H9 (cell line): ENCODE results near the gene MED13L. TPM values are rescaled to one million over a fixed set of nuclear protein-coding genes. Genes with fewer than 3 reads are reported as not detected.

Experiments used
- DNase-seq: peaks from one replicate; pipeline ENCODE4 v3.0.0-alpha.2; 2017
- H2AFZ ChIP-seq: one replicate; pipeline ENCODE4 v1.6.1; 2013; ENCODE audit warnings: mild to moderate bottlenecking, low read length, control low read depth, moderate library complexity
- H2AK5ac ChIP-seq: 2 replicates; pipeline ENCODE4 v1.6.1; 2013; ENCODE audit warnings: low read length, control low read depth, mixed read lengths; ENCODE audit not compliant: insufficient read length
- H2BK120ac ChIP-seq: one replicate; pipeline ENCODE4 v1.6.1; 2013; ENCODE audit warnings: low read depth, mild to moderate bottlenecking, low read length, control low read depth, inconsistent platforms; ENCODE audit not compliant: poor library complexity, severe bottlenecking
- H2BK12ac ChIP-seq: 2 replicates; pipeline ENCODE4 v1.6.1; 2013; ENCODE audit warnings: low read length, control low read depth, mixed read lengths, low read depth; ENCODE audit not compliant: insufficient read length
- H2BK15ac ChIP-seq: 2 replicates; pipeline ENCODE4 v1.6.1; 2013; ENCODE audit warnings: low read depth, low read length, control low read depth
- H2BK20ac ChIP-seq: one replicate; pipeline ENCODE4 v1.6.1; 2013; ENCODE audit warnings: low read depth, mild to moderate bottlenecking, low read length, control low read depth, inconsistent platforms; ENCODE audit not compliant: poor library complexity, severe bottlenecking
- H2BK5ac ChIP-seq: 2 replicates; pipeline ENCODE4 v1.6.1; 2013; ENCODE audit warnings: low read length, control low read depth, mixed read lengths; ENCODE audit not compliant: insufficient read length
- H3K14ac ChIP-seq: 2 replicates; pipeline ENCODE4 v1.6.1; 2013; ENCODE audit warnings: low read length, control low read depth; ENCODE audit not compliant: insufficient read depth
- H3K18ac ChIP-seq: 2 replicates; pipeline ENCODE4 v1.6.1; 2013; ENCODE audit warnings: low read depth, mild to moderate bottlenecking, mixed read lengths, low read length, control low read depth; ENCODE audit not compliant: insufficient read length
- H3K23ac ChIP-seq: 2 replicates; pipeline ENCODE4 v1.6.1; 2013; ENCODE audit warnings: low read length, control low read depth, mixed read lengths, low read depth; ENCODE audit not compliant: insufficient read length
- H3K23me2 ChIP-seq: 2 replicates; pipeline ENCODE4 v1.6.1; 2013; ENCODE audit warnings: low read depth, mild to moderate bottlenecking, mixed read lengths, low read length, control low read depth; ENCODE audit not compliant: insufficient read length, poor library complexity, severe bottlenecking
- H3K27ac ChIP-seq: 2 replicates; pipeline ENCODE4 v1.5.1; 2013; ENCODE audit warnings: low read length, control low read depth, mixed read lengths, low read depth; ENCODE audit not compliant: insufficient read length
- H3K27me3 ChIP-seq: 2 replicates; pipeline ENCODE4 v1.6.1; 2013; ENCODE audit warnings: low read length, control low read depth, inconsistent platforms; ENCODE audit not compliant: insufficient read depth
- H3K4ac ChIP-seq: 2 replicates; pipeline ENCODE4 v1.6.1; 2013; ENCODE audit warnings: low read depth, mild to moderate bottlenecking, control low read depth, inconsistent platforms, low read length, moderate library complexity
- H3K4me1 ChIP-seq: 2 replicates; pipeline ENCODE4 v1.6.1; 2013; ENCODE audit warnings: low read length, control low read depth, inconsistent platforms; ENCODE audit not compliant: insufficient read depth
- H3K4me2 ChIP-seq: 2 replicates; pipeline ENCODE4 v1.6.1; 2013; ENCODE audit warnings: low read length, control low read depth, mixed read lengths; ENCODE audit not compliant: insufficient read length, insufficient read depth
- H3K56ac ChIP-seq: 2 replicates; pipeline ENCODE4 v1.6.1; 2013; ENCODE audit warnings: low read depth, mild to moderate bottlenecking, mixed read lengths, low read length, control low read depth; ENCODE audit not compliant: insufficient read length
- H3K79me1 ChIP-seq: 2 replicates; pipeline ENCODE4 v1.6.1; 2013; ENCODE audit warnings: low read depth, mild to moderate bottlenecking, moderate library complexity, low read length, control low read depth, inconsistent platforms; ENCODE audit not compliant: insufficient read depth, poor library complexity, severe bottlenecking
- H3K79me2 ChIP-seq: 2 replicates; pipeline ENCODE4 v1.6.1; 2013; ENCODE audit warnings: low read length, control low read depth, inconsistent platforms; ENCODE audit not compliant: insufficient read depth
- H3K9ac ChIP-seq: 2 replicates; pipeline ENCODE4 v1.6.1; 2013; ENCODE audit warnings: low read length, control low read depth, mixed read lengths; ENCODE audit not compliant: insufficient read length; ENCODE audit errors: extremely low read depth
- H3K9me3 ChIP-seq: one replicate; pipeline ENCODE4 v1.6.1; 2013; ENCODE audit warnings: low read depth, low read length, inconsistent platforms; ENCODE audit not compliant: control insufficient read depth
- H3T11ph ChIP-seq: one replicate; pipeline ENCODE4 v1.6.1; 2013; ENCODE audit warnings: mild to moderate bottlenecking, low read length, control low read depth, inconsistent platforms
- H4K20me1 ChIP-seq: one replicate; pipeline ENCODE4 v1.6.1; 2013; ENCODE audit not compliant: control insufficient read depth, insufficient read length, insufficient read depth
- H4K5ac ChIP-seq: 2 replicates; pipeline ENCODE4 v1.6.1; 2013; ENCODE audit warnings: low read depth, mild to moderate bottlenecking, mixed read lengths, low read length, control low read depth; ENCODE audit not compliant: insufficient read length
- H4K8ac ChIP-seq: replicated peaks from 2 replicates; pipeline ENCODE4 v1.6.1; 2013; ENCODE audit warnings: low read length, control low read depth, mixed read lengths, low read depth; ENCODE audit not compliant: insufficient read length
- H4K91ac ChIP-seq: 2 replicates; pipeline ENCODE4 v1.6.1; 2013; ENCODE audit warnings: low read depth, mild to moderate bottlenecking, moderate library complexity, mixed read lengths, low read length, control low read depth; ENCODE audit not compliant: insufficient read length
- H3K27ac Mint-ChIP-seq, 3 experiments: 2 replicates in 2 of 3; 3 replicates in 1 of 3; pipeline ENCODE4 v1.8.0; 2020 to 2021; ENCODE audit warnings: mixed read lengths in 3 of 3, mild to moderate bottlenecking in 1 of 3, moderate library complexity in 1 of 3
- H3K27me3 Mint-ChIP-seq: 2 replicates; pipeline ENCODE4 v1.8.0; 2021; ENCODE audit warnings: low read depth, mild to moderate bottlenecking, moderate library complexity, mixed read lengths
- H3K36me3 Mint-ChIP-seq, 3 experiments: 2 replicates in 2 of 3; 3 replicates in 1 of 3; pipeline ENCODE4 v1.8.0; 2020 to 2021; ENCODE audit warnings: low read depth in 3 of 3, mixed read lengths in 3 of 3; ENCODE audit not compliant: insufficient read depth in 1 of 3
- H3K4me1 Mint-ChIP-seq, 2 experiments: 2 replicates each; pipeline ENCODE4 v1.8.0; 2020; ENCODE audit warnings: mixed read lengths in 2 of 2
- H3K4me3 Mint-ChIP-seq, 2 experiments: 2 replicates in 1 of 2; 3 replicates in 1 of 2; pipeline ENCODE4 v1.8.0; 2020 to 2021; ENCODE audit warnings: mild to moderate bottlenecking in 2 of 2, mixed read lengths in 2 of 2, moderate library complexity in 1 of 2
- H3K9me3 Mint-ChIP-seq, 2 experiments: 2 replicates in 1 of 2; 3 replicates in 1 of 2; pipeline ENCODE4 v1.8.0; 2020; ENCODE audit warnings: mild to moderate bottlenecking in 2 of 2, mixed read lengths in 2 of 2, moderate library complexity in 1 of 2
- CTCF ChIP-seq: fragments of 200-600 bp; sonication (generic); conservative IDR thresholded peaks from 3 replicates; pipeline ENCODE4 v1.8.0; 2021; ENCODE audit warnings: antibody characterized with exemption, mild to moderate bottlenecking
- total RNA-seq: library from RNA; stranded (reverse); gene quantifications from 2 replicates; pipeline ENCODE4 v1.2.1, GENCODE V29; 2021

The MED13L gene
- total RNA-seq, 1 experiment from 2014 or later, result 52.4 TPM

DNA sequence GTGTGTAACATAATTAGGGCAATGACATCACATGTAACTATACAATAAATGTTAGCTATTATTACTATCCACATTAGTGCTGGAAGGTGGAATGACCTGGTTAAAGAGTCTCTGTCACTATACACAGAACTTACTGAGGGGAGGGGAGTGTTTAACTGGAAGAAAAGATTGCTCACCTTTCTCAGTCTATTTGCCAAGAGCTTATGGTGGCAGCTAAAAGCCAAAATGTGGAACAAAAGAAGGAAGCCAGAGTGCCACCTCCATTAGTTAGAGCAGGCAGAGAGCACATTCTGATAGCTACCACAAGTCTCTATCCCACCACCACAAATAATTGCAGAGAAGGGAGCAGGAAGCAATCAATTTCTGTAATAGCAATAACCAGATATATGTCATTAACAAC is 124.4 kb downstream of the MED13L start:
- H3K4me1 ChIP-seq, result peaks cover 3% of the 10 kb centered on the region
- no peak overlapping the region for H4K8ac ChIP-seq
- H4K20me1 ChIP-seq, result no peaks in the 10 kb centered on the region
- TF ChIP-seq CTCF, result no peak
- H4K91ac ChIP-seq, result no peak overlapping the region
- no peak overlapping the region for H3T11ph ChIP-seq
- H3K4ac ChIP-seq, result no peak overlapping the region
- H3K14ac ChIP-seq, result no peak overlapping the region
- H2BK12ac ChIP-seq, result no peak overlapping the region
- no peak overlapping the region for H3K18ac ChIP-seq
- H3K27ac ChIP-seq, result no peak overlapping the region
- no peak overlapping the region for H2BK120ac ChIP-seq
- no peak overlapping the region for H3K23ac ChIP-seq
- H4K5ac ChIP-seq, result no peak overlapping the region
- no peak overlapping the region for H2AFZ ChIP-seq
- H3K79me1 ChIP-seq, result no peaks in the 10 kb centered on the region
- H2BK20ac ChIP-seq, result no peak overlapping the region
- H2BK5ac ChIP-seq, result no peak overlapping the region
- no peaks in the 10 kb centered on the region for H3K23me2 ChIP-seq
- H3K36me3 Mint-ChIP-seq, result no peaks in the 10 kb centered on the region
- H3K9ac ChIP-seq, result no peak overlapping the region
- no peaks in the 10 kb centered on the region for H3K27me3 ChIP-seq
- H2AK5ac ChIP-seq, result no peak overlapping the region
- H3K4me1 Mint-ChIP-seq, result peaks cover 55 to 71% of the 10 kb centered on the region in 2 experiments
- H3K79me2 ChIP-seq, result peaks cover 9% of the 10 kb centered on the region
- no peak overlapping the region for H2BK15ac ChIP-seq
- H3K4me3 Mint-ChIP-seq, result no peak overlapping the region
- no peak overlapping the region for H3K56ac ChIP-seq
- no peak overlapping the region for H3K4me2 ChIP-seq
- no peak for DNase-seq
- no peaks in the 10 kb centered on the region for H3K9me3 ChIP-seq
- H3K27ac Mint-ChIP-seq, result peak overlapping the region in 2 of 3 experiments; percentile 7 to 96; a peak in 4 of 7 replicates
- no peaks in the 10 kb centered on the region for H3K9me3 Mint-ChIP-seq
- no peaks in the 10 kb centered on the region for H3K27me3 Mint-ChIP-seq
